ENCODE results near the gene SLC5A10. TPM values are rescaled to one million over a fixed set of nuclear protein-coding genes. Genes with fewer than 3 reads are reported as not detected.
A peak's percentile ranks its signal among the peaks of the same experiment; 100 is the strongest.
"Not testable (repeated sequence)": the region's sequence is repeated elsewhere in the genome, so short reads cannot be mapped to it uniquely, and the experiment has no call there.

Gene SLC5A10
- polyA plus RNA-seq, 3 donors, result 0.10 to 0.17 (median 0.12) TPM

DNA sequence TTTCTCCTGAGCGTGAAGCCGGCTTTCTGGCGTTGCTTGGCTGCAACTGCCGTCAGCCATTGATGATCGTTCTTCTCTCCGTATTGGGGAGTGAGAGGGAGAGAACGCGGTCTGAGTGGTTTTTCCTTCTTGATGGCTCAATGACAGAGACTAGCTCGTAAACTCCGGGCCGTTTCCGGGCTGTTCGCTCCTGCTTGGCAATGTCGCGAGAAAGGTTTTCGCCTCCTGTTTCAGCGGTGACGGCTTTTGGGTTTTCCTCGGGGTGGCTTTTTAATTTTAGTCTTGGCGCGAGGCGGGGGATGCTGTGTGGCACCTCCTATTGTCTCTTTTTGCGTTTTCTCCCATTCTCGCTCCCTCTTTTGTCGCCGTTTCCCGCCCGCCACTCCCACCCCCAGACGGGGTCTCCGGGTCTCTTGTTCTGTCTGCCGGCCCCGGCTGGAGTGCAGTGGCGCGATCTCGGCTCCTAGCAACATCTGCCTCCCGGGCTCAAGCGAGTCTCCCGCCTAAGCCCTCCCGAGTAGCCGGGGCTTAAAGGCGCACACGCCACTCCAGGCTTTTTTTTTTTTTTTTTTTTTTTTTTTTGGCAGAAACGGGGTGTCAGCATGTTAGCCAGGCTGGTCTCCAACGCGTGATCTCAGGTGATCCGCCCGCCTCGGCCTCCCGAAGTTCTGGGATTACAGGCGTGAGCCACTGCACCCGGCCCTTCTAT lies 110.2 kb downstream of the SLC5A10 start:
- H3K79me2 ChIP-seq (ENCODE audit: insufficient read depth, low read length); DNase-seq; H4K20me1 ChIP-seq (ENCODE audit: insufficient read depth, low read length); H3K27ac ChIP-seq (ENCODE audit: low read depth in 1 of 2, low read length in 2 of 2); H3K9ac ChIP-seq (ENCODE audit: insufficient read depth, low read length, poor library complexity, severe bottlenecking); H3K27me3 Mint-ChIP-seq (ENCODE audit: low read depth in 3 of 3); H3K36me3 ChIP-seq (replicated peaks in 1 of 2; ENCODE audit: control insufficient read depth in 1 of 2, insufficient read depth in 2 of 2, low read length in 2 of 2); H3K4me3 Mint-ChIP-seq; H3K4me1 ChIP-seq (ENCODE audit: control insufficient read depth in 1 of 2, insufficient read depth in 2 of 2, low read length in 2 of 2); H3K9me3 ChIP-seq (replicated peaks in 1 of 2; ENCODE audit: control insufficient read depth in 1 of 2, insufficient read depth in 1 of 2, low read length in 2 of 2); H3K27ac Mint-ChIP-seq; H3K4me3 ChIP-seq (replicated peaks in 1 of 3; ENCODE audit: low read depth in 2 of 3, low read length in 3 of 3); H3K9me3 Mint-ChIP-seq; H3K4me2 ChIP-seq (replicated peaks; ENCODE audit: extremely low read depth, low read length, poor library complexity, severe bottlenecking); H3K36me3 Mint-ChIP-seq; H3K4me1 Mint-ChIP-seq; H2AFZ ChIP-seq (ENCODE audit: insufficient read depth, low read depth, low read length, poor library complexity, severe bottlenecking); intact Hi-C loops (cut with micrococcal nuclease); H3K27me3 ChIP-seq (ENCODE audit: control insufficient read depth in 2 of 2, insufficient read depth in 2 of 2, low read length in 2 of 2): not testable (repeated sequence)
- no CpG with 5 or more reads among the region's 51 CpGs for WGBS (ENCODE audit: insufficient coverage)

DNA sequence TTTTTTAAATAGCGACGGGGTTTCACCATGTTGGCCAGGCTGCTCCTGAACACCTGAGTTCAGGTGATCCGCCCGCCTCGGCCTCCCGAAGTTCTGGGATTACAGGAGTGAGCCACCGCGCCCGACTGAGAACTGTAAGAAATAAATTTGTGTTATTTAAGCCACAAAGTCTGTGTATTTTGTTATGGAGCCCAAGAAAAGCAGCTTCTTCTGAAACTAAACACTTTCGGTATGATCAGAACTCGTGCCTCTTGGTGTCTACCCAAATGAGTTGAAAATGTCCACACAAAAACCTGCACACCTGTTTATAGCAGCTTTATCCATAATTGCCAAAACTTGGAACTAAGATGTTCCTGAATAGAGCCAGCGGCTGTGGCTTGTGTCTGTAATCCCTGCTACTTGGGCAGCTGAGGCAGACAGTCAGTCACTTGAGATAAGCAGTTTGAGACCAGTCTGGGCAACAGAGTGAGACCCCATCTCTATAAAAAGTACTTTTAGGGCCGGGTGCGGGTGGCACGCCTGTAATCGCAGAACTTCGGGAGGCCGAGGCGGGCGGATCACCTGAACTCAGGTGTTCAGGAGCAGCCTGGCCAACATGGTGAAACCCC lies 110.9 kb downstream of the SLC5A10 start:
- H2AFZ ChIP-seq (ENCODE audit: insufficient read depth, low read depth, low read length, poor library complexity, severe bottlenecking); intact Hi-C loops (cut with micrococcal nuclease); H3K9me3 ChIP-seq (replicated peaks in 1 of 2; ENCODE audit: control insufficient read depth in 1 of 2, insufficient read depth in 1 of 2, low read length in 2 of 2); H3K4me3 Mint-ChIP-seq; H3K36me3 Mint-ChIP-seq; H3K79me2 ChIP-seq (ENCODE audit: insufficient read depth, low read length); H4K20me1 ChIP-seq (ENCODE audit: insufficient read depth, low read length); H3K4me1 Mint-ChIP-seq; H3K27ac Mint-ChIP-seq; H3K4me2 ChIP-seq (replicated peaks; ENCODE audit: extremely low read depth, low read length, poor library complexity, severe bottlenecking); H3K4me3 ChIP-seq (replicated peaks in 1 of 3; ENCODE audit: low read depth in 2 of 3, low read length in 3 of 3); H3K9ac ChIP-seq (ENCODE audit: insufficient read depth, low read length, poor library complexity, severe bottlenecking); H3K4me1 ChIP-seq (ENCODE audit: control insufficient read depth in 1 of 2, insufficient read depth in 2 of 2, low read length in 2 of 2); H3K36me3 ChIP-seq (replicated peaks in 1 of 2; ENCODE audit: control insufficient read depth in 1 of 2, insufficient read depth in 2 of 2, low read length in 2 of 2); H3K27me3 ChIP-seq (ENCODE audit: control insufficient read depth in 2 of 2, insufficient read depth in 2 of 2, low read length in 2 of 2); H3K27me3 Mint-ChIP-seq (ENCODE audit: low read depth in 3 of 3); H3K9me3 Mint-ChIP-seq; DNase-seq; H3K27ac ChIP-seq (ENCODE audit: low read depth in 1 of 2, low read length in 2 of 2): not testable (repeated sequence)
- no CpG with 5 or more reads among the region's 20 CpGs for WGBS (ENCODE audit: insufficient coverage)

DNA sequence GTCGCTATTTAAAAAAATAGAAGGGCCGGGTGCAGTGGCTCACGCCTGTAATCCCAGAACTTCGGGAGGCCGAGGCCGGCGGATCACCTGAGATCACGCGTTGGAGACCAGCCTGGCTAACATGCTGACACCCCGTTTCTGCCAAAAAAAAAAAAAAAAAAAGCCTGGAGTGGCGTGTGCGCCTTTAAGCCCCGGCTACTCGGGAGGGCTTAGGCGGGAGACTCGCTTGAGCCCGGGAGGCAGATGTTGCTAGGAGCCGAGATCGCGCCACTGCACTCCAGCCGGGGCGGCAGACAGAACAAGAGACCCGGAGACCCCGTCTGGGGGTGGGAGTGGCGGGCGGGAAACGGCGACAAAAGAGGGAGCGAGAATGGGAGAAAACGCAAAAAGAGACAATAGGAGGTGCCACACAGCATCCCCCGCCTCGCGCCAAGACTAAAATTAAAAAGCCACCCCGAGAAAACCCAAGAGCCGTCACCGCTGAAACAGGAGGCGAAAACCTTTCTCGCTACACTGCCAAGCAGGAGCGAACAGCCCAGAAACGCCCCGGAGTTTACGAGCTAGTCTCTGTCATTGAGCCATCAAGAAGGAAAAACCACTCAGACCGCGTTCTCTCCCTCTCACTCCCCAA lies 111.5 kb downstream of the SLC5A10 start:
- H3K9me3 Mint-ChIP-seq; H3K79me2 ChIP-seq (ENCODE audit: insufficient read depth, low read length); H4K20me1 ChIP-seq (ENCODE audit: insufficient read depth, low read length); H3K9me3 ChIP-seq (replicated peaks in 1 of 2; ENCODE audit: control insufficient read depth in 1 of 2, insufficient read depth in 1 of 2, low read length in 2 of 2); H3K4me2 ChIP-seq (replicated peaks; ENCODE audit: extremely low read depth, low read length, poor library complexity, severe bottlenecking); H3K36me3 ChIP-seq (replicated peaks in 1 of 2; ENCODE audit: control insufficient read depth in 1 of 2, insufficient read depth in 2 of 2, low read length in 2 of 2); H3K4me3 ChIP-seq (replicated peaks in 1 of 3; ENCODE audit: low read depth in 2 of 3, low read length in 3 of 3); DNase-seq; H3K4me1 ChIP-seq (ENCODE audit: control insufficient read depth in 1 of 2, insufficient read depth in 2 of 2, low read length in 2 of 2); H3K27me3 ChIP-seq (ENCODE audit: control insufficient read depth in 2 of 2, insufficient read depth in 2 of 2, low read length in 2 of 2); H2AFZ ChIP-seq (ENCODE audit: insufficient read depth, low read depth, low read length, poor library complexity, severe bottlenecking); H3K36me3 Mint-ChIP-seq; H3K4me1 Mint-ChIP-seq; intact Hi-C loops (cut with micrococcal nuclease); H3K9ac ChIP-seq (ENCODE audit: insufficient read depth, low read length, poor library complexity, severe bottlenecking); H3K27me3 Mint-ChIP-seq (ENCODE audit: low read depth in 3 of 3): not testable (repeated sequence)
- WGBS (ENCODE audit: insufficient coverage), result 0% methylated on average over 1 of the region's 44 CpGs
- peak overlapping the region in 1 of 2 donors; percentile 28 for H3K27ac ChIP-seq (ENCODE audit: low read depth in 1 of 2, low read length in 2 of 2)
- H3K4me3 Mint-ChIP-seq, result peak overlapping the region; percentile 21 to 49
- H3K27ac Mint-ChIP-seq, result peak overlapping the region; percentile 77 to 93 (median 89)

DNA sequence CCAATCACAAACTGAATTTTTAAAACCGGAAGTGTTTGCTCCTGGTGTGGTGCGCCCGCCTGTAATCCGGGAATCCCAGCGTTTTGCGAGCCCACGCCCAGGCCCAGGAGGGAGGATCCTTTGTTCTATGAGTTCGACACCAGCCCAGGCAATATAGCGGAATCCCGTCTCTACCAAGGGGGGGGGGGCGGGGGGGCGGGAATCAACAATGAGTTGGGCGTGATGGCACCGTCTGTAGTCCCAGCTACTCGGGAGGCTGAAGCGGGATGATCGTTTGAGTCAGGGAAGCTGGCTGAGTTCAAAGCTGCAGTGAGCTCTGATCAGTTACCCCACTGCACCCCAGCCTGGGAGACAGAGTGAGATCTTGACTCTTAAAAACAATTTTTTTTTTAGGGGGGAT lies 112.4 kb downstream of the SLC5A10 start:
- peak overlapping the region in 1 of 2 donors; percentile 50 for H3K4me3 Mint-ChIP-seq
- H3K27me3 Mint-ChIP-seq (ENCODE audit: low read depth in 3 of 3); H3K4me1 Mint-ChIP-seq; H3K36me3 ChIP-seq (replicated peaks in 1 of 2; ENCODE audit: control insufficient read depth in 1 of 2, insufficient read depth in 2 of 2, low read length in 2 of 2); H3K36me3 Mint-ChIP-seq; H3K4me2 ChIP-seq (replicated peaks; ENCODE audit: extremely low read depth, low read length, poor library complexity, severe bottlenecking); H3K27me3 ChIP-seq (ENCODE audit: control insufficient read depth in 2 of 2, insufficient read depth in 2 of 2, low read length in 2 of 2); H4K20me1 ChIP-seq (ENCODE audit: insufficient read depth, low read length); intact Hi-C loops (cut with micrococcal nuclease); H2AFZ ChIP-seq (ENCODE audit: insufficient read depth, low read depth, low read length, poor library complexity, severe bottlenecking); H3K27ac ChIP-seq (ENCODE audit: low read depth in 1 of 2, low read length in 2 of 2); H3K4me3 ChIP-seq (replicated peaks in 1 of 3; ENCODE audit: low read depth in 2 of 3, low read length in 3 of 3); H3K4me1 ChIP-seq (ENCODE audit: control insufficient read depth in 1 of 2, insufficient read depth in 2 of 2, low read length in 2 of 2); H3K9ac ChIP-seq (ENCODE audit: insufficient read depth, low read length, poor library complexity, severe bottlenecking); H3K79me2 ChIP-seq (ENCODE audit: insufficient read depth, low read length); DNase-seq; H3K9me3 Mint-ChIP-seq; H3K9me3 ChIP-seq (replicated peaks in 1 of 2; ENCODE audit: control insufficient read depth in 1 of 2, insufficient read depth in 1 of 2, low read length in 2 of 2): not testable (repeated sequence)
- WGBS (ENCODE audit: insufficient coverage), result no CpG with 5 or more reads among the region's 17 CpGs
- H3K27ac Mint-ChIP-seq, result peak overlapping the region in 2 of 7 donors; percentile 35 to 88
